ENCODE results near the gene EPB41L3.

Gene EPB41L3

GRCh38 chr18:5508821-5509220 lies 35.0 kb downstream of the EPB41L3 start:
- ChIA-PET CTCF (no interaction called here), POLR2A (ENCODE audit: low non-redundant PET) (no interaction called here)

GRCh38 chr18:5507756-5508155 lies 36.0 kb downstream of the EPB41L3 start:
- H3K27ac ChIP-seq, result no peak overlapping the region
- CTCF ChIA-PET, result no interaction called here

More at GRCh38 chr18:5508821-5509220, 35.0 kb downstream of the EPB41L3 start:
- no peak for TF ChIP-seq CTCF (conservative IDR thresholded peaks at IDR 0.05; ENCODE audit: low read depth)
- H3K27ac ChIP-seq, result no peak overlapping the region
- DNase-seq (ENCODE audit: low spot score), result no peak

GRCh38 chr18:5506174-5506573 lies 37.6 kb downstream of the EPB41L3 start:
- POLR2A ChIA-PET (ENCODE audit: low non-redundant PET), result no interaction called here
- no peak for TF ChIP-seq CTCF (conservative IDR thresholded peaks at IDR 0.05; ENCODE audit: low read depth)
- H3K27ac ChIP-seq, result no peak overlapping the region
- CTCF ChIA-PET, result no interaction called here
- no peak for DNase-seq (ENCODE audit: low spot score)

More at GRCh38 chr18:5507756-5508155, 36.0 kb downstream of the EPB41L3 start:
- no peak for DNase-seq (ENCODE audit: low spot score)
- POLR2A ChIA-PET (ENCODE audit: low non-redundant PET), result no interaction called here
- no peak for TF ChIP-seq CTCF (conservative IDR thresholded peaks at IDR 0.05; ENCODE audit: low read depth)

GRCh38 chr18:5503740-5504139 lies 40.1 kb downstream of the EPB41L3 start:
- DNase-seq (ENCODE audit: low spot score), result no peak
- H3K27ac ChIP-seq, result no peak overlapping the region
- CTCF ChIA-PET, result no interaction called here
- POLR2A ChIA-PET (ENCODE audit: low non-redundant PET), result no interaction called here
- no peak for TF ChIP-seq CTCF (conservative IDR thresholded peaks at IDR 0.05; ENCODE audit: low read depth)

- TF ChIP-seq CTCF (conservative IDR thresholded peaks at IDR 0.05; ENCODE audit: low read depth), result no peak
- POLR2A ChIA-PET (ENCODE audit: low non-redundant PET), result no interaction called here
- no peak overlapping the region for H3K27ac ChIP-seq
- CTCF ChIA-PET, result no interaction called here
- DNase-seq (ENCODE audit: low spot score), result no peak
These were observed 43.4 kb downstream of the EPB41L3 start for GRCh38 chr18:5500158-5500939.

GRCh38 chr18:5498452-5498851 lies 45.3 kb downstream of the EPB41L3 start:
- no peak for TF ChIP-seq CTCF (conservative IDR thresholded peaks at IDR 0.05; ENCODE audit: low read depth)
- POLR2A ChIA-PET (ENCODE audit: low non-redundant PET), result no interaction called here
- no peak for DNase-seq (ENCODE audit: low spot score)
- CTCF ChIA-PET, result interaction anchor here (0.6 kb wide), 1 partner anchor 85 kb away, joined by 3 read pairs; no protein-coding TSS in a partner anchor
- H3K27ac ChIP-seq, result no peak overlapping the region

Data from RWPE1 (cell line).